IMR-90 (cell line): ENCODE measurements around the gene TEAD2. TPM values are rescaled to one million over a fixed set of nuclear protein-coding genes. Genes with fewer than 3 reads are reported as not detected.
"Not testable (repeated sequence)": the region's sequence is repeated elsewhere in the genome, so short reads cannot be mapped to it uniquely, and the experiment has no call there.

ENCODE experiments used
- ATAC-seq: fragments of 200-7000 bp; cut with Tn5 transposase; 2 replicates; pipeline ENCODE4 v1.9.1; 2020; ENCODE audit warnings: low read depth, mild to moderate bottlenecking, moderate library complexity
- BruUV-seq: library from RNA; stranded (reverse); fragments of 400-500 nt; replicated peaks from 2 replicates; lab custom pipeline; 2021; lab: Mats Ljungman, UMichigan
- CTCF ChIA-PET: fragments of 300-600 bp; formaldehyde crosslinking; extraction: SDS; loops from one replicate; lab custom pipeline; 2021; ENCODE audit warnings: antibody characterized with exemption; lab: Yijun Ruan, JAX
- POLR2A ChIA-PET: fragments of 300-600 bp; sonication (Branson Sonifier 250); formaldehyde crosslinking; loops from one replicate; lab custom pipeline; 2022; ENCODE audit warnings: antibody characterized with exemption; ENCODE audit not compliant: unreplicated experiment; lab: Charles Lee
- DNase-seq: peaks from one replicate; pipeline ENCODE4 v3.0.0; 2013
- H2AFZ ChIP-seq: replicated peaks from 2 replicates; pipeline ENCODE3; 2013; ENCODE audit warnings: low read length, mild to moderate bottlenecking; ENCODE audit not compliant: poor library complexity
- H2AK5ac ChIP-seq: 2 replicates; pipeline ENCODE4 v1.6.1; 2013; ENCODE audit warnings: low read depth, low read length, inconsistent platforms
- H2AK9ac ChIP-seq: replicated peaks from 2 replicates; pipeline ENCODE3; 2013; ENCODE audit warnings: mild to moderate bottlenecking, low read depth, low read length, moderate library complexity; ENCODE audit not compliant: poor library complexity
- H2BK120ac ChIP-seq: 2 replicates; pipeline ENCODE4 v1.6.1; 2013; ENCODE audit warnings: low read depth, low read length, inconsistent platforms
- H2BK15ac ChIP-seq: 3 replicates; pipeline ENCODE4 v1.6.1; 2013; ENCODE audit warnings: low read depth, low read length, inconsistent platforms
- H2BK20ac ChIP-seq: 2 replicates; pipeline ENCODE4 v1.6.1; 2013; ENCODE audit warnings: low read depth, mild to moderate bottlenecking, inconsistent platforms, low read length, moderate library complexity
- H2BK5ac ChIP-seq: 2 replicates; pipeline ENCODE4 v1.6.1; 2013; ENCODE audit warnings: mild to moderate bottlenecking, low read depth, low read length, inconsistent platforms; ENCODE audit not compliant: poor library complexity, severe bottlenecking
- H3K14ac ChIP-seq: replicated peaks from 2 replicates; pipeline ENCODE4 v1.6.1; 2013; ENCODE audit warnings: low read depth, low read length, inconsistent platforms
- H3K18ac ChIP-seq: 2 replicates; pipeline ENCODE4 v1.6.1; 2013; ENCODE audit warnings: low read depth, low read length, control low read depth
- H3K23ac ChIP-seq: 2 replicates; pipeline ENCODE4 v1.6.1; 2013; ENCODE audit warnings: low read depth, low read length, inconsistent platforms
- H3K27ac ChIP-seq: 2 replicates; pipeline ENCODE4 v1.5.1; 2013; ENCODE audit warnings: mild to moderate bottlenecking, control low read depth, low read length; ENCODE audit not compliant: insufficient read depth
- H3K27me3 ChIP-seq: 2 replicates; pipeline ENCODE4 v1.6.1; 2013; ENCODE audit warnings: low read length; ENCODE audit not compliant: control insufficient read depth, insufficient read depth
- H3K36me3 ChIP-seq: 2 replicates; pipeline ENCODE4 v1.6.1; 2013; ENCODE audit warnings: low read length, mixed read lengths; ENCODE audit not compliant: control insufficient read depth, insufficient read depth
- H3K4ac ChIP-seq: 2 replicates; pipeline ENCODE4 v1.6.1; 2013; ENCODE audit warnings: low read depth, low read length, inconsistent platforms
- H3K4me1 ChIP-seq: 2 replicates; pipeline ENCODE4 v1.6.1; 2013; ENCODE audit warnings: low read length, mixed read lengths; ENCODE audit not compliant: control insufficient read depth, insufficient read depth
- H3K4me2 ChIP-seq: 2 replicates; pipeline ENCODE4 v1.6.1; 2013; ENCODE audit warnings: low read depth, mild to moderate bottlenecking, control low read depth, low read length, moderate library complexity
- H3K4me3 ChIP-seq: 2 replicates; pipeline ENCODE4 v1.5.1; 2013; ENCODE audit warnings: low read depth, mild to moderate bottlenecking, control low read depth, low read length, moderate library complexity; ENCODE audit not compliant: insufficient read depth
- H3K56ac ChIP-seq: 2 replicates; pipeline ENCODE4 v1.6.1; 2013; ENCODE audit warnings: low read length, inconsistent platforms; ENCODE audit not compliant: insufficient read depth; ENCODE audit errors: extremely low read depth
- H3K79me1 ChIP-seq, 2 experiments: 2 replicates each; pipeline ENCODE4 v1.6.1; 2013; ENCODE audit warnings: low read length in 2 of 2, inconsistent platforms in 1 of 2, low read depth in 1 of 2
- H3K9ac ChIP-seq: 2 replicates; pipeline ENCODE4 v1.6.1; 2013; ENCODE audit warnings: low read depth, low read length, control low read depth
- H3K9me1 ChIP-seq: 2 replicates; pipeline ENCODE4 v1.6.1; 2013; ENCODE audit warnings: low read length, inconsistent platforms; ENCODE audit not compliant: insufficient read depth
- H3K9me3 ChIP-seq: 2 replicates; pipeline ENCODE4 v1.6.1; 2013; ENCODE audit warnings: low read length; ENCODE audit not compliant: control insufficient read depth, insufficient read depth
- H4K20me1 ChIP-seq: 2 replicates; pipeline ENCODE4 v1.6.1; 2013; ENCODE audit warnings: low read length, inconsistent platforms; ENCODE audit not compliant: insufficient read depth
- H4K5ac ChIP-seq: 2 replicates; pipeline ENCODE4 v1.6.1; 2013; ENCODE audit warnings: mild to moderate bottlenecking, low read depth, low read length, control low read depth
- H4K8ac ChIP-seq, 2 experiments: 2 replicates each; pipeline ENCODE4 v1.6.1; 2013; ENCODE audit warnings: low read depth in 2 of 2, low read length in 2 of 2, control low read depth in 1 of 2, inconsistent platforms in 1 of 2
- H4K91ac ChIP-seq: 2 replicates; pipeline ENCODE4 v1.6.1; 2013; ENCODE audit warnings: low read depth, low read length, inconsistent platforms; ENCODE audit not compliant: insufficient read depth
- BHLHE40 ChIP-seq: fragments of 150-350 bp; IDR thresholded peaks from 2 replicates; pipeline ENCODE4 v1.6.1; 2016; ENCODE audit warnings: mild to moderate bottlenecking, low read depth, low read length
- CEBPB ChIP-seq: IDR thresholded peaks from 2 replicates; pipeline ENCODE4 v1.6.1; 2012; ENCODE audit warnings: low read depth, low read length, improper control_type of control experiment
- CHD1 ChIP-seq: IDR thresholded peaks from 2 replicates; pipeline ENCODE4 v1.6.1; 2012; ENCODE audit warnings: low read depth, low read length, improper control_type of control experiment
- MAFK ChIP-seq: IDR thresholded peaks from 2 replicates; pipeline ENCODE4 v1.6.1; 2012; ENCODE audit warnings: low read depth, low read length, improper control_type of control experiment
- MAZ ChIP-seq: IDR thresholded peaks from 2 replicates; pipeline ENCODE4 v1.6.1; 2012; ENCODE audit warnings: low read depth, mild to moderate bottlenecking, low read length, improper control_type of control experiment, moderate library complexity, borderline replicate concordance
- SMC3 ChIP-seq: fragments of 150-350 bp; IDR thresholded peaks from 2 replicates; pipeline ENCODE4 v1.6.1; 2016; ENCODE audit warnings: low read depth, mild to moderate bottlenecking, antibody characterized with exemption, low read length, moderate library complexity
- WGBS, 2 experiments: methylation state at CpG; one replicate each; pipeline versions ENCODE4 v1.1.5 to v1.1.7; 2013; ENCODE audit warnings: missing lambda C conversion rate in 2 of 2; ENCODE audit not compliant: insufficient read length in 1 of 2; ENCODE audit errors: extremely low coverage in 2 of 2; 5-methylcytosine and 5-hydroxymethylcytosine counted together
- dilution Hi-C: fragments of 300-500 bp; cut with HindIII; formaldehyde crosslinking; loops from one replicate; pipeline ENCODE4 v1.14.3; 2018; ENCODE audit warnings: low sequenced_read_pairs; ENCODE audit not compliant: unreplicated experiment
- in situ Hi-C: fragments of 300-500 bp; cut with MboI; formaldehyde crosslinking; loops from 3 replicates; pipeline ENCODE4 v1.14.3; 2019; ENCODE audit warnings: low sequenced_read_pairs, inconsistent platforms, mixed read lengths
- intact Hi-C: fragments of 100-400 bp; cut with micrococcal nuclease; formaldehyde crosslinking; loops from 2 replicates; pipeline ENCODE4 v1.10.0; 2022
- polyA plus RNA-seq, 3 experiments: library from polyadenylated mRNA; depleted of rRNA; stranded (reverse); fragments of >200 nt; gene quantifications; 2 replicates each; pipeline ENCODE4 v1.2.3, GENCODE V29; 2012; ENCODE audit warnings: low replicate concordance in 1 of 3
- total RNA-seq: library from RNA; depleted of rRNA; stranded (reverse); fragments of >200 nt; gene quantifications from 2 replicates; pipeline ENCODE4 v1.2.3, GENCODE V29; 2012
- TF ChIP-seq, protein P1 (sequence below): fragments of 150-350 bp; IDR thresholded peaks from 2 replicates; pipeline ENCODE4 v1.6.1; 2017; ENCODE audit warnings: mild to moderate bottlenecking, antibody characterized with exemption, low read length, low read depth

The TEAD2 gene
- total and polyA plus RNA-seq, 2 of the 4 experiments (the other 2 are of a cell fraction), result 30.8 to 33.6 TPM

DNA sequence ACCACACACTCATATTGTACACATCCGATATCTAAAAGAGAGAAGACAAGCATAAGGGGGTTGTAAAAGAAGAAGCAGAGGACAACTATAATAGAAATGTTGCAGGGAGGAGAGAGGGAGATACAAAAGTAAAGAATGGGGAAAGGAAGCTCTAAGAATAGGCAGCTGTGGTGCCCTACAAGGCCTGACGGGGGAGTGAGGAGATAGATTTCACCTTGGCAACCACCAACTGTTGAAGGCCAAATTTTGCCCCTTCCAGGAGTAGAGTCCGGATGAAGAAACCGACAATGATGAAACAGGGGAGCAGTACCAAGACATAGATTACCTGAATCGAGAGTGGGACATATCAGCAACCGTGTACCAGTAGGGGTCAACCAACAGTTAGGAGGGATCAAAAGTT is 53.1 kb downstream of the TEAD2 start:
- ATAC-seq (no peak), DNase-seq (no peak)
- no peaks in the 10 kb centered on the region for H3K79me1 ChIP-seq
- H3K4me2 ChIP-seq, result no peak overlapping the region
- no peak overlapping the region for H2AK5ac ChIP-seq
- no peak overlapping the region for H2BK120ac ChIP-seq
- H3K14ac ChIP-seq, result no peak overlapping the region
- no peak overlapping the region for H3K18ac ChIP-seq
- no peak overlapping the region for H3K56ac ChIP-seq
- no peak overlapping the region for H2AFZ ChIP-seq
- H3K4me3 ChIP-seq, result no peak overlapping the region
- intact Hi-C loops, result no loop called here
- no peak overlapping the region for H3K27ac ChIP-seq
- H3K9me1 ChIP-seq, result no peaks in the 10 kb centered on the region
- no TSS peak for BruUV-seq
- WGBS, 2 experiments, result 79% methylated on average over 5 of the region's 6 CpGs; no CpG with 5 or more reads in 1 of the 2 experiments
- no peak overlapping the region for H2BK5ac ChIP-seq
- TF ChIP-seq, protein P1, sequence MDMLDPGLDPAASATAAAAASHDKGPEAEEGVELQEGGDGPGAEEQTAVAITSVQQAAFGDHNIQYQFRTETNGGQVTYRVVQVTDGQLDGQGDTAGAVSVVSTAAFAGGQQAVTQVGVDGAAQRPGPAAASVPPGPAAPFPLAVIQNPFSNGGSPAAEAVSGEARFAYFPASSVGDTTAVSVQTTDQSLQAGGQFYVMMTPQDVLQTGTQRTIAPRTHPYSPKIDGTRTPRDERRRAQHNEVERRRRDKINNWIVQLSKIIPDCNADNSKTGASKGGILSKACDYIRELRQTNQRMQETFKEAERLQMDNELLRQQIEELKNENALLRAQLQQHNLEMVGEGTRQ, result no peak
- TF ChIP-seq MAFK, result no peak
- TF ChIP-seq CEBPB, result no peak
- no peak for TF ChIP-seq MAZ
- TF ChIP-seq BHLHE40, result no peak
- TF ChIP-seq CHD1, result no peak
- no peak for TF ChIP-seq SMC3
- H4K20me1 ChIP-seq, result no peaks in the 10 kb centered on the region
- no peak overlapping the region for H4K8ac ChIP-seq
- H3K9me3 ChIP-seq, result no peaks in the 10 kb centered on the region
- in situ Hi-C loops, result no loop called here
- no peak overlapping the region for H4K91ac ChIP-seq
- H3K27me3 ChIP-seq, result no peaks in the 10 kb centered on the region
- ChIA-PET CTCF (no interaction called here), POLR2A (no interaction called here)
- H3K4me1 ChIP-seq, result no peaks in the 10 kb centered on the region
- no peak overlapping the region for H3K23ac ChIP-seq
- no peak overlapping the region for H2AK9ac ChIP-seq
- H3K9ac ChIP-seq, result no peak overlapping the region
- no peak overlapping the region for H3K4ac ChIP-seq
- dilution Hi-C loops, result no loop called here
- H3K36me3 ChIP-seq, result peaks cover 15% of the 10 kb centered on the region
- H2BK15ac ChIP-seq, result no peak overlapping the region
- no peak overlapping the region for H4K5ac ChIP-seq
- no peak overlapping the region for H2BK20ac ChIP-seq

DNA sequence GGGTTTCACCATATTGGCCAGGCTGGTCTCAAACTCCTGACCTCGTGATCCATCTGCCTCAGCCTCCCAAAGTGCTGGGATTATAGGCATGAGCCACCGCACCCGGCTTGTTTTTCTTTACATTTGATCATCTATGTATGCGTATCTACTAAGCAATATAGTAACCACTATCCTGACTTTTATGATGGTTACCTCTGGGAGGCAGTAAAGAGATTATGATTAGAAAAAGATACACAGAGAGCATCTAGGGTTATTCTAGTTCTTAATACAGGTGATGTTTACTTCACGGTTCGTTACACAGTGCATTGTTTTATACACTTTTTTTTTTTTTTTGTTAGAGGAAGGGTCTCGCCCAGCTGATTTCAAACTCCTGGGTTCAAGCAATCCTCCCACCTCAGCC is 55.5 kb downstream of the TEAD2 start:
- H3K4me2 ChIP-seq, dilution Hi-C loops, H3K14ac ChIP-seq, H3K79me1 ChIP-seq, H3K9me3 ChIP-seq, H4K91ac ChIP-seq, H4K5ac ChIP-seq, H3K4ac ChIP-seq, H4K20me1 ChIP-seq, H3K56ac ChIP-seq, H2BK20ac ChIP-seq, H3K4me1 ChIP-seq, H3K4me3 ChIP-seq, ATAC-seq, H2AFZ ChIP-seq, H3K23ac ChIP-seq, H3K18ac ChIP-seq, H2AK9ac ChIP-seq, H2AK5ac ChIP-seq, DNase-seq, intact Hi-C loops, CTCF ChIA-PET, H3K9ac ChIP-seq, H3K27me3 ChIP-seq, H3K9me1 ChIP-seq, H2BK120ac ChIP-seq, H2BK5ac ChIP-seq, H3K27ac ChIP-seq, H2BK15ac ChIP-seq, POLR2A ChIA-PET, H4K8ac ChIP-seq, BruUV-seq, in situ Hi-C loops: not testable (repeated sequence)
- H3K36me3 ChIP-seq, result peaks cover 15% of the 10 kb centered on the region
- WGBS, 2 experiments, result no CpG with 5 or more reads among the region's 7 CpGs
